ENCODE data around the gene IRAK3. TPM values are rescaled to one million over a fixed set of nuclear protein-coding genes. Genes with fewer than 3 reads are reported as not detected.
A peak's percentile ranks its signal among the peaks of the same experiment; 100 is the strongest.
"Not testable (repeated sequence)": the region's sequence is repeated elsewhere in the genome, so short reads cannot be mapped to it uniquely, and the experiment has no call there.

IRAK3 gene
- total RNA-seq, 6 donors from 2014 or later = 33.8 to 65.0 (median 39.7) TPM

GRCh38 chr12:66182956-66183355 is 6.1 kb upstream of the IRAK3 start:
- TF ChIP-seq EP300 (IDR thresholded peaks at IDR 0.05) = no peak
- Histone ChIP-seq H3K9me3 (no peaks in the 10 kb centered on the region), H3K4me3 (no peak overlapping the region), H3K4me1 (peaks cover 0 to 4% (median 0%) of the 10 kb centered on the region in 4 donors), H3K27me3 (no peaks in the 10 kb centered on the region), H3K36me3 (no peaks in the 10 kb centered on the region), H3K27ac (no peak overlapping the region)
- ATAC-seq (ENCODE audit: low FRiP score in 2 of 2) = no peak
- no peak for DNase-seq
- WGBS, 2 donors = 82 to 83% methylated on average over 3 of the region's 3 CpGs

- not testable (repeated sequence) for H3K9me3 ChIP-seq; ATAC-seq (ENCODE audit: low FRiP score in 2 of 2); DNase-seq; H3K27ac ChIP-seq; H3K27me3 ChIP-seq; H3K4me3 ChIP-seq; H3K36me3 ChIP-seq
- H3K4me1 ChIP-seq = peaks cover 3 to 11% (median 6%) of the 10 kb centered on the region in 4 donors
- WGBS, 2 donors = 87 to 94% methylated on average over 3 of the region's 3 CpGs
These were observed 4.2 kb upstream of the IRAK3 start for GRCh38 chr12:66184822-66185221.

- H3K27me3 ChIP-seq = no peaks in the 10 kb centered on the region
- 50 to 57% methylated on average over 2 of the region's 2 CpGs for WGBS, 2 donors
- TF ChIP-seq POLR2A (IDR thresholded peaks at IDR 0.05) (no peak), CTCF (IDR thresholded peaks at IDR 0.05) (no peak), EP300 (IDR thresholded peaks at IDR 0.05) (no peak), POLR2AphosphoS5 (IDR thresholded peaks at IDR 0.05) (no peak)
- no peaks in the 10 kb centered on the region for H3K9me3 ChIP-seq
- no peaks in the 10 kb centered on the region for H3K36me3 ChIP-seq
- H3K4me1 ChIP-seq = peaks cover 11 to 29% (median 16%) of the 10 kb centered on the region in 4 donors
- peak overlapping the region; percentile 56 to 99 (median 94) for H3K27ac ChIP-seq
- H3K4me3 ChIP-seq = no peak overlapping the region
- ATAC-seq (ENCODE audit: low FRiP score in 2 of 2) (no peak), DNase-seq (no peak)
These were observed 2.0 kb upstream of the IRAK3 start for GRCh38 chr12:66187036-66187435.

GRCh38 chr12:66187821-66188220 is 1.2 kb upstream of the IRAK3 start:
- Histone ChIP-seq H3K4me1 (peaks cover 16 to 33% (median 20%) of the 10 kb centered on the region in 4 donors), H3K36me3 (no peaks in the 10 kb centered on the region), H3K4me3 (no peak overlapping the region), H3K27me3 (no peaks in the 10 kb centered on the region), H3K9me3 (no peaks in the 10 kb centered on the region), H3K27ac (peak overlapping the region; percentile 92 to 99 (median 96))
- 76 to 87% methylated on average over 4 of the region's 4 CpGs for WGBS, 2 donors
- DNase-seq (no peak), ATAC-seq (ENCODE audit: low FRiP score in 2 of 2) (peak in 1 of 2 donors; percentile 7)
- TF ChIP-seq POLR2AphosphoS5 (IDR thresholded peaks at IDR 0.05) (peak in 1 of 2 donors; percentile 56), POLR2A (IDR thresholded peaks at IDR 0.05) (peak in 1 of 4 donors; percentile 8), CTCF (IDR thresholded peaks at IDR 0.05) (no peak)

- peak in 1 of 6 experiments; percentile 3 for TF ChIP-seq CTCF (IDR thresholded peaks at IDR 0.05)
- peak in 1 of 4 donors; percentile 0 for TF ChIP-seq POLR2A (IDR thresholded peaks at IDR 0.05)
- TF ChIP-seq EP300 (IDR thresholded peaks at IDR 0.05) = no peak
- H3K27me3 ChIP-seq = no peaks in the 10 kb centered on the region
- H3K9me3 ChIP-seq = no peaks in the 10 kb centered on the region
- peaks cover 16 to 41% (median 21%) of the 10 kb centered on the region in 4 donors for H3K4me1 ChIP-seq
- ATAC-seq (ENCODE audit: low FRiP score in 2 of 2) = no peak
- H3K27ac ChIP-seq = peak overlapping the region; percentile 92 to 99 (median 96)
- WGBS, 2 donors = 18 to 31% methylated on average over 8 to 12 of the region's 18 CpGs
- DNase-seq = no peak
- H3K4me3 ChIP-seq = peak overlapping the region; percentile 27 to 69 (median 60)
- H3K36me3 ChIP-seq = peaks cover 0 to 7% (median under 1%) of the 10 kb centered on the region in 4 donors
These were observed 451 bp downstream of the IRAK3 start for GRCh38 chr12:66189486-66189843.

GRCh38 chr12:66189889-66190288 is 875 bp downstream of the IRAK3 start:
- TF ChIP-seq POLR2A (IDR thresholded peaks at IDR 0.05) = no peak
- no peak for TF ChIP-seq POLR2AphosphoS5 (IDR thresholded peaks at IDR 0.05)
- TF ChIP-seq CTCF (IDR thresholded peaks at IDR 0.05) = no peak
- no peak for TF ChIP-seq EP300 (IDR thresholded peaks at IDR 0.05)
- DNase-seq = no peak
- H3K9me3 ChIP-seq = no peaks in the 10 kb centered on the region
- H3K27ac ChIP-seq = peak overlapping the region; percentile 92 to 99 (median 96)
- peaks cover 19 to 42% (median 22%) of the 10 kb centered on the region in 4 donors for H3K4me1 ChIP-seq
- ATAC-seq (ENCODE audit: low FRiP score in 2 of 2) = no peak
- peak overlapping the region; percentile 27 to 69 (median 60) for H3K4me3 ChIP-seq
- no peaks in the 10 kb centered on the region for H3K27me3 ChIP-seq
- peaks cover 0 to 7% (median 2%) of the 10 kb centered on the region in 4 donors for H3K36me3 ChIP-seq
- 53 to 56% methylated on average over 6 of the region's 6 CpGs for WGBS, 2 donors
